NT2/D1 (cell line): Measurements from ENCODE around the gene DIP2C.

ENCODE experiments used
- SUZ12 ChIP-seq: IDR thresholded peaks from 2 replicates; pipeline ENCODE4 v1.6.1; 2011; ENCODE audit not compliant: insufficient read length, insufficient read depth; ENCODE audit errors: extremely low read depth
- YY1 ChIP-seq: IDR thresholded peaks from 2 replicates; pipeline ENCODE4 v1.6.1; 2011; ENCODE audit not compliant: insufficient read length, insufficient read depth
- ZNF274 ChIP-seq: IDR thresholded peaks from 2 replicates; pipeline ENCODE4 v1.6.1; 2011; ENCODE audit warnings: mild to moderate bottlenecking, low read depth, low read length

- no peak for TF ChIP-seq ZNF274
- TF ChIP-seq YY1, result no peak
- no peak for TF ChIP-seq SUZ12
Measured at GRCh38 chr10:509361-510102, 179.9 kb downstream of the DIP2C start.
